HepG2 (cell line): ENCODE results near the gene MAP2K7. TPM values are rescaled to one million over a fixed set of nuclear protein-coding genes. Genes with fewer than 3 reads are reported as not detected.
A peak's percentile ranks its signal among the peaks of the same experiment; 100 is the strongest.

Experiments used
- ADNP ChIP-seq: sonication (generic); formaldehyde crosslinking; IDR thresholded peaks from 2 replicates; pipeline ENCODE4 v1.4.0; 2020; ENCODE audit warnings: missing genetic modification reagents
- CCDC6 ChIP-seq: sonication (generic); formaldehyde crosslinking; IDR thresholded peaks from 2 replicates; pipeline ENCODE4 v1.8.1; 2022; ENCODE audit warnings: mild to moderate bottlenecking, missing genetic modification reagents, moderate library complexity
- ELF4 ChIP-seq: sonication (generic); formaldehyde crosslinking; IDR thresholded peaks from 2 replicates; pipeline ENCODE4 v1.5.0; 2020; ENCODE audit warnings: missing genetic modification reagents, mild to moderate bottlenecking, moderate library complexity, borderline replicate concordance
- RERE ChIP-seq: IDR thresholded peaks from 2 replicates; pipeline ENCODE4 v1.6.1; 2016; ENCODE audit warnings: low read depth, missing genetic modification reagents, missing compliant biosample characterization
- SIX4 ChIP-seq: sonication (generic); formaldehyde crosslinking; IDR thresholded peaks from 2 replicates; pipeline ENCODE4 v1.4.0; 2020; ENCODE audit warnings: missing genetic modification reagents
- SSRP1 ChIP-seq: IDR thresholded peaks from 2 replicates; pipeline ENCODE4 v1.6.1; 2016; ENCODE audit warnings: control low read depth
- ZNF264 ChIP-seq: sonication (generic); formaldehyde crosslinking; IDR thresholded peaks from 2 replicates; pipeline ENCODE4 v1.4.0; 2020; ENCODE audit warnings: missing genetic modification reagents
- ZNF282 ChIP-seq: fragments of 450-650 bp; IDR thresholded peaks from 2 replicates; pipeline ENCODE4 v1.6.1; 2018; ENCODE audit not compliant: partially characterized antibody
- ZNF709 ChIP-seq: sonication (generic); formaldehyde crosslinking; IDR thresholded peaks from 2 replicates; pipeline ENCODE4 v1.5.0; 2020; ENCODE audit warnings: mild to moderate bottlenecking, missing genetic modification reagents
- ZNF720 ChIP-seq: sonication (generic); formaldehyde crosslinking; IDR thresholded peaks from 2 replicates; pipeline ENCODE4 v1.4.0; 2020; ENCODE audit warnings: missing genetic modification reagents
- ZSCAN30 ChIP-seq: sonication (generic); formaldehyde crosslinking; IDR thresholded peaks from 2 replicates; pipeline ENCODE4 v1.5.0; 2020; ENCODE audit warnings: mild to moderate bottlenecking, missing genetic modification reagents
- polyA plus RNA-seq, 8 experiments: library from polyadenylated mRNA; depleted of rRNA in 3 of 8; stranded (reverse) in 7 of 8; unstranded in 1 of 8; fragments of >200 nt; fragmentation: Illumina TruSeq in 4 of 8; extraction: Trizol in 4 of 8; gene quantifications; 2 replicates each; pipeline versions ENCODE4 v1.2.1 to v1.2.3, GENCODE V29; 2011 to 2016; ENCODE audit warnings: low read depth in 4 of 8, missing spikeins in 1 of 8, mixed read lengths in 1 of 8; ENCODE audit not compliant: insufficient read depth in 1 of 8
- total RNA-seq, 5 experiments: library from RNA; depleted of rRNA; stranded (reverse); fragments of >200 nt; fragmentation: Illumina TruSeq; extraction: Trizol; gene quantifications; 2 replicates each; pipeline ENCODE4 v1.2.3, GENCODE V29; 2016; ENCODE audit warnings: low read depth in 1 of 5
- TF ChIP-seq, protein P1 (sequence below): sonication (generic); formaldehyde crosslinking; IDR thresholded peaks from 2 replicates; pipeline ENCODE4 v1.4.0; 2020; ENCODE audit warnings: missing genetic modification reagents
- TF ChIP-seq, protein P2 (sequence below): sonication (generic); formaldehyde crosslinking; IDR thresholded peaks from 2 replicates; pipeline ENCODE4; 2020; ENCODE audit warnings: missing genetic modification reagents, mild to moderate bottlenecking, borderline replicate concordance
- TF ChIP-seq, protein P3 (sequence below): sonication (generic); formaldehyde crosslinking; IDR thresholded peaks from 2 replicates; pipeline ENCODE4 v1.5.0; 2020; ENCODE audit warnings: mild to moderate bottlenecking, missing genetic modification reagents, borderline replicate concordance

The MAP2K7 gene
- total and polyA plus RNA-seq, 2 of the 13 experiments (the other 11 are each of a cell fraction or from before 2014, with no cell fraction given): 9.0 to 10.8 TPM

DNA sequence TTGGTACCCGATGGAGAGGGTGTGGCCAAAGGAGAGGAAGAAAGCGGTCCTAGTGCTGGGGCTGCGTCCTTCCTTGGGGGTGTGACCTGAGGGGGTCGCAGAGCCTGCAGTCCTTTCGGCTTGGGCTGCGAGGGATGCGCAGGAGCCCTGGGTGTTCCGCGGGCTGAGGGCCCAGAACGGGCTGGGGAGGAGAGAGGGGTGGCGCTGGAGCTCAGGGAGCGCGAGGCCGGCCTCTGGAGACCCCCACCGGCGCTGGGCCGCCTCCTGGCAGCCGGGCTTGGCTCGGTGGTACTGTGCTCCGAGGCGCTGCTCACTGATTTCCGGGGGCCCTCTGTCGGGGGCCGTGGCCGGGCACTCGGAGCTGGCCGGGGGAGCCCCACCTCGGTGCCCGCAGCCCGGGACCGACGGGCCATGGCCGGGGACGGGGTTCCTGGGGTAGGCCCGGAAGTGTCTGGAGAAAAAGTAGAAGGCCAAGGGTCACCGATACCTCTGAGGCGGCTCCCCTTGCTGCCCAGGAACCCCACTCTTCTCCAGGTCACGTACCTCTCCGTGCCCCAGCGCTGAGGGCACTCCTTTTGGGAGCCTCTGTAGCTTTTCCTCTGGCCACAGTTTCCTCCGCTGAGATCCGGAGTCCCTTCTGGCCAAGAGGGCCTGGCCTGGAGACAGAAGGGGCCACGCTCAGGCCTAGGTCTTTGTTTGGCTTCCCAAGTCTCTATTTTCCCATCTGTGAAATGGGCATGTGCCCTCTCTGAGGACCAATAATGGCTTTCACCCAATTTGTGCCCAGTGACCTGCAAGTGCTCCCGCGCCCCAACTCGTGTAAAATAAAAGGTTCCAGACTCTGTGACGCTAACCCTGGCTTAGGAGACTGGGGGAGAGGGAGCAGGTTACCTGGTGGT, 31.1 kb upstream of the MAP2K7 start (continued):
- TF ChIP-seq, protein P1, sequence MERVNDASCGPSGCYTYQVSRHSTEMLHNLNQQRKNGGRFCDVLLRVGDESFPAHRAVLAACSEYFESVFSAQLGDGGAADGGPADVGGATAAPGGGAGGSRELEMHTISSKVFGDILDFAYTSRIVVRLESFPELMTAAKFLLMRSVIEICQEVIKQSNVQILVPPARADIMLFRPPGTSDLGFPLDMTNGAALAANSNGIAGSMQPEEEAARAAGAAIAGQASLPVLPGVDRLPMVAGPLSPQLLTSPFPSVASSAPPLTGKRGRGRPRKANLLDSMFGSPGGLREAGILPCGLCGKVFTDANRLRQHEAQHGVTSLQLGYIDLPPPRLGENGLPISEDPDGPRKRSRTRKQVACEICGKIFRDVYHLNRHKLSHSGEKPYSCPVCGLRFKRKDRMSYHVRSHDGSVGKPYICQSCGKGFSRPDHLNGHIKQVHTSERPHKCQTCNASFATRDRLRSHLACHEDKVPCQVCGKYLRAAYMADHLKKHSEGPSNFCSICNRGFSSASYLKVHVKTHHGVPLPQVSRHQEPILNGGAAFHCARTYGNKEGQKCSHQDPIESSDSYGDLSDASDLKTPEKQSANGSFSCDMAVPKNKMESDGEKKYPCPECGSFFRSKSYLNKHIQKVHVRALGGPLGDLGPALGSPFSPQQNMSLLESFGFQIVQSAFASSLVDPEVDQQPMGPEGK (CRISPR knock-in tag): peak; percentile 17; the same call in 1 of the 2 replicates
- TF ChIP-seq ZNF709 (CRISPR knock-in tag) (no peak), SSRP1 (CRISPR knock-in tag) (no peak), ZSCAN30 (CRISPR knock-in tag) (no peak), SIX4 (CRISPR knock-in tag) (no peak), ELF4 (no peak), ZNF282 (no peak), ADNP (CRISPR knock-in tag) (0 out of 2 replicates have a peak, but pooled peaks have one; percentile 45), ZNF264 (CRISPR knock-in tag) (no peak), RERE (no peak), CCDC6 (no peak), ZNF720 (CRISPR knock-in tag) (no peak)
- TF ChIP-seq, protein P2, sequence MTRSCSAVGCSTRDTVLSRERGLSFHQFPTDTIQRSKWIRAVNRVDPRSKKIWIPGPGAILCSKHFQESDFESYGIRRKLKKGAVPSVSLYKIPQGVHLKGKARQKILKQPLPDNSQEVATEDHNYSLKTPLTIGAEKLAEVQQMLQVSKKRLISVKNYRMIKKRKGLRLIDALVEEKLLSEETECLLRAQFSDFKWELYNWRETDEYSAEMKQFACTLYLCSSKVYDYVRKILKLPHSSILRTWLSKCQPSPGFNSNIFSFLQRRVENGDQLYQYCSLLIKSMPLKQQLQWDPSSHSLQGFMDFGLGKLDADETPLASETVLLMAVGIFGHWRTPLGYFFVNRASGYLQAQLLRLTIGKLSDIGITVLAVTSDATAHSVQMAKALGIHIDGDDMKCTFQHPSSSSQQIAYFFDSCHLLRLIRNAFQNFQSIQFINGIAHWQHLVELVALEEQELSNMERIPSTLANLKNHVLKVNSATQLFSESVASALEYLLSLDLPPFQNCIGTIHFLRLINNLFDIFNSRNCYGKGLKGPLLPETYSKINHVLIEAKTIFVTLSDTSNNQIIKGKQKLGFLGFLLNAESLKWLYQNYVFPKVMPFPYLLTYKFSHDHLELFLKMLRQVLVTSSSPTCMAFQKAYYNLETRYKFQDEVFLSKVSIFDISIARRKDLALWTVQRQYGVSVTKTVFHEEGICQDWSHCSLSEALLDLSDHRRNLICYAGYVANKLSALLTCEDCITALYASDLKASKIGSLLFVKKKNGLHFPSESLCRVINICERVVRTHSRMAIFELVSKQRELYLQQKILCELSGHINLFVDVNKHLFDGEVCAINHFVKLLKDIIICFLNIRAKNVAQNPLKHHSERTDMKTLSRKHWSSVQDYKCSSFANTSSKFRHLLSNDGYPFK (CRISPR knock-in tag): no peak
- TF ChIP-seq, protein P3, sequence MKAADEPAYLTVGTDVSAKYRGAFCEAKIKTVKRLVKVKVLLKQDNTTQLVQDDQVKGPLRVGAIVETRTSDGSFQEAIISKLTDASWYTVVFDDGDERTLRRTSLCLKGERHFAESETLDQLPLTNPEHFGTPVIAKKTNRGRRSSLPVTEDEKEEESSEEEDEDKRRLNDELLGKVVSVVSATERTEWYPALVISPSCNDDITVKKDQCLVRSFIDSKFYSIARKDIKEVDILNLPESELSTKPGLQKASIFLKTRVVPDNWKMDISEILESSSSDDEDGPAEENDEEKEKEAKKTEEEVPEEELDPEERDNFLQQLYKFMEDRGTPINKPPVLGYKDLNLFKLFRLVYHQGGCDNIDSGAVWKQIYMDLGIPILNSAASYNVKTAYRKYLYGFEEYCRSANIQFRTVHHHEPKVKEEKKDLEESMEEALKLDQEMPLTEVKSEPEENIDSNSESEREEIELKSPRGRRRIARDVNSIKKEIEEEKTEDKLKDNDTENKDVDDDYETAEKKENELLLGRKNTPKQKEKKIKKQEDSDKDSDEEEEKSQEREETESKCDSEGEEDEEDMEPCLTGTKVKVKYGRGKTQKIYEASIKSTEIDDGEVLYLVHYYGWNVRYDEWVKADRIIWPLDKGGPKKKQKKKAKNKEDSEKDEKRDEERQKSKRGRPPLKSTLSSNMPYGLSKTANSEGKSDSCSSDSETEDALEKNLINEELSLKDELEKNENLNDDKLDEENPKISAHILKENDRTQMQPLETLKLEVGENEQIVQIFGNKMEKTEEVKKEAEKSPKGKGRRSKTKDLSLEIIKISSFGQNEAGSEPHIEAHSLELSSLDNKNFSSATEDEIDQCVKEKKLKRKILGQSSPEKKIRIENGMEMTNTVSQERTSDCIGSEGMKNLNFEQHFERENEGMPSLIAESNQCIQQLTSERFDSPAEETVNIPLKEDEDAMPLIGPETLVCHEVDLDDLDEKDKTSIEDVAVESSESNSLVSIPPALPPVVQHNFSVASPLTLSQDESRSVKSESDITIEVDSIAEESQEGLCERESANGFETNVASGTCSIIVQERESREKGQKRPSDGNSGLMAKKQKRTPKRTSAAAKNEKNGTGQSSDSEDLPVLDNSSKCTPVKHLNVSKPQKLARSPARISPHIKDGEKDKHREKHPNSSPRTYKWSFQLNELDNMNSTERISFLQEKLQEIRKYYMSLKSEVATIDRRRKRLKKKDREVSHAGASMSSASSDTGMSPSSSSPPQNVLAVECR (CRISPR knock-in tag): 0 out of 2 replicates have a peak, but pooled peaks have one; percentile 27
